Activated CD8-positive, alpha-beta memory T cell treated with anti-CD3 and anti-CD28 coated beads for 1 hour (primary cell): ENCODE measurements around the gene RNF148.

Experiments used
- DNase-seq, 2 donors: peaks; one replicate each; pipeline ENCODE4 v3.0.0-alpha.2; 2020; ENCODE audit warnings: low read depth in 1 of 2; ENCODE audit errors: extremely low read depth in 1 of 2

RNF148 gene, protein sequence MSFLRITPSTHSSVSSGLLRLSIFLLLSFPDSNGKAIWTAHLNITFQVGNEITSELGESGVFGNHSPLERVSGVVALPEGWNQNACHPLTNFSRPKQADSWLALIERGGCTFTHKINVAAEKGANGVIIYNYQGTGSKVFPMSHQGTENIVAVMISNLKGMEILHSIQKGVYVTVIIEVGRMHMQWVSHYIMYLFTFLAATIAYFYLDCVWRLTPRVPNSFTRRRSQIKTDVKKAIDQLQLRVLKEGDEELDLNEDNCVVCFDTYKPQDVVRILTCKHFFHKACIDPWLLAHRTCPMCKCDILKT

DNA sequence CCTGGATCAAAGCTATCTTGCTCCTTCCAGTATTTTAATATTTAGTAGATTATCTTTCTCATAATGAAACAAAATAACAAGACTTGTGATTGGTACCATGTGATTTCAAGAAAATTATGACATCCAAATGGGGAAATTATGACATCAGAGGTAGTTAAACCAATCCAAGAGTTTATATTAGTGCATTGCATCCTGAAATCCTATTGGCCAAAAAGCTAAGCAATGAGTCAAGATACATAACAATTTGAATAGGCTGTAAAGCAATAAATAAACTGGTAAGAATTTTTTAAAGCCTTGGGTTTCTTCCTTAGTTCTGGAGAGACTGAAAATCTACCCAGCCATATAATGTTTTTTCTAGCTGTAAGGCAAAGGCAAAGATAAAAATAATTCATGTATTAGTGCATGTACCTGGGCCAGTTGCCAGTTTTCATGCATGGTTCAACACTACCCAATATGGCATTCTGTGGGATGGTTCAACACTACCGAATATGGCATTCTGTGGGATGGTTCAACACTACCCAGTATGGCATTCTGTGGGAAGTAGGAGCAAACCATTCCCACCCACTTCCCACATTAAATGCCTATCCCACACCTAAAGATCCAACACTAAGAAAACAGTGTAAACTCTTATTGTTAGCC is at the start of gene RNF148:
Gene RNF148 (minus strand): TSS at position 51 of the 639 bp plus-strand sequence. CDS start 172 bp downstream, outside the sequence.
- no peak for DNase-seq

DNA sequence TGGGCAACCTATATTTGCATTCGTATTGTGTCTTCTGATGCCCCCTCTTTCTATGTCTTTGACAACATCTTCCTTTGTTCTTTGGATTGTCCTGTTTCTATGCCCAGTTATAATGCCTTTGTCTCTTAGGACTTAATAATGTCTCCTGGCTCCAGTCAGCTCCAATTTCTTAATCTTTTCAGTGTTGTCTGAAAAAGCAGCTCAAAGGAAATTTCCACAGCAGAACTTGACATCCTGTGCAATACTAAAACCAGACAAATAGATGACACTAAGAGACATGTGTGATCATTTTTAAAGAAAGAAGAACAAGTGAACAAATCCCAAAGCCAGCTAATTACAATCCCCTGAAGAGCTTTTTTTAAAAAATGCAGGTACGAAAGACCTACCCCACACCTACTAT is 47.7 kb upstream of the RNF148 start:
- DNase-seq, result no peak

DNA sequence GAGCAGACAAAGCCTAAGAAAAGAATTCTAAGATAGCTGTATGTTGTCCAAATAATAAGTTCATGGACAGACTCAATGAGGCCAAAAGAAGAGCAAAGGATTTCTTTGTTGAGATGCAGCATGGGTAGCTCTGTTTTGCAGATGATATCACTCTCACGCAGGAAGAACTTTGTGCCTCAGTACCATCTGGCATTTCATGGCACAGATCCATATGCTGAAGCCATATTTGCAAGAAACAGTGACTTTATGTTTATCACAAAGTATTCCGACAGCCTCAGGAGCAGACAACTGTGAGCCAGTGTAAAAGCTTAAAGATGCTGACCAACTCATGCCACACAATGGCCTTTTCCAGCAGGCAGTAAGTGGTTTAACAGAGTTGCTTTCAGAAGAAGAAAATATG is 45.5 kb upstream of the RNF148 start:
- no peak for DNase-seq

GRCh38 chr7:122746948-122747347 is 44.2 kb upstream of the RNF148 start:
- no peak for DNase-seq

GRCh38 chr7:122743211-122743610 is 40.5 kb upstream of the RNF148 start:
- no peak for DNase-seq

DNA sequence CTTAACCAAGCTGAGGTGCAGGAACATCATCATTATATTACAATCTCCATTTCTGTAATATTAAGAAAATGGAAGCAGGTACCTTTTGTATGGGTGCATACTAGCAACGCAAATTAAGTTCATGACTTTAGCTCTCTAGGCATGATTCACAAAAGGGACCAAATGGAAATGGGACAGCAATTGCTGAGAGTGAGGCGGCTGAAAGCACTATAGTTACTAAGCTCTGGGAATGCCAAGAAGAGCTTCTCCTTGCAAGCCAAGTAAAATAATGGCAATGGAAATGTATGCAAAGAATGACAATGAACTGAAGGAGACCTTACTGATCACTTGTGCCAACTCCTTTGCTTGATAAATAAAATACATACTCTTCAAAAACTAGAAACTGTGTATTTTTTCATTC is 36.2 kb upstream of the RNF148 start:
- no peak for DNase-seq

DNA sequence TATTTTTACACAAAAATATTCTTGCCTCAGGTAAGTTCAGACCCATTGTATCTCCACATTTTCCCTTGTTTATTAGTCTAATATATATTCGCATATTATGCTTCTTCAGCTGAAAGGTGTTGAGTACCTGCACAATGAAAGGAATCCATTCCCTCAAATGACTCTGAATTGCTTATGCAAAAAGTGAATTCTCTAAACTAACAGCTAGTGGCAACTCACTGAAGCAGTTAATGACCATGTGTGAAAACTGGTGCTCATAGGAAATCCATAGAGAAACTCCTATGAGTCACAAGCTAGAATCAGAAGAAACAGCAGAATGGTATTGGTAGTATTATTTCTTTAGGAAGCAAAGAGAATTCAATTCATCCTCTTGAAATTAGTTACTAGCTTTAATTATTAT is 33.5 kb upstream of the RNF148 start:
- no peak for DNase-seq

GRCh38 chr7:122727759-122728158 is 25.0 kb upstream of the RNF148 start:
- no peak for DNase-seq

DNA sequence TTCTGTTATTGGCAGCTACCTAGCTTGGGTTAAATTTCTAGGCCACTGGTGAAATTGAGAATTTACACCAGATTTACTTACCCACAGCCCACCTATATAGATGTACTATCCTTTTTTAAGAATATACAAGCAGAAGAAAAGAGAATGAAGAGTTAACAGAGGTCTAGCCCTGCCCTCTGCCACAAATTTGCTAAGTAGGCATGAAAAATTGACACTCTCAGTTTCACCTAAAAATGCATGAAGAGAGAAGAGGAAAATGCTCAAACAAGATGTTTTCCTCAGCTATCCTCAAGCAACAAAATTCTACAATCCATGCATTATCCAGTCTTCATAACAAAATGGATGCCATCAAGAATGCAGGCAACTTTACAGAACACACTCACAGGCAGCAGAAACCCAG is 24.6 kb upstream of the RNF148 start:
- no peak for DNase-seq

DNA sequence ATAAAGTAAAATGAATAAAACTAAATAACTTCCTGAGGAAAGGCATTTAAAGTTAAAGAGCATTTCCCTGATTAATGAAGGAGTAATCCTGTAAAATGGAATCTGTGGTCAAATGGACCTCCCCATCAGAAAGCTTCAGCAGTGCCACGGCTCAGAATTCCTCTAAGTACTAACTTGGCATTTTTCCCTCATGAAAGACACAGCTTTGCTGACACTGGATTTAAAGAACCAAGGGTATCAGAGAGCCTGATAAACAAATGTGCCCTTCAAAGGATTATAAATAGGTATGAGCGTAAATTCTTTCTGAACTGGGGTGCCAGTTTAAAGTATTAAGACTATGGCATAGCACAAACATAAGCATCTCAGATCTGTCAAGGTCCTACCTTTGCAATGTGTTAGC is 24.2 kb upstream of the RNF148 start:
- no peak for DNase-seq

DNA sequence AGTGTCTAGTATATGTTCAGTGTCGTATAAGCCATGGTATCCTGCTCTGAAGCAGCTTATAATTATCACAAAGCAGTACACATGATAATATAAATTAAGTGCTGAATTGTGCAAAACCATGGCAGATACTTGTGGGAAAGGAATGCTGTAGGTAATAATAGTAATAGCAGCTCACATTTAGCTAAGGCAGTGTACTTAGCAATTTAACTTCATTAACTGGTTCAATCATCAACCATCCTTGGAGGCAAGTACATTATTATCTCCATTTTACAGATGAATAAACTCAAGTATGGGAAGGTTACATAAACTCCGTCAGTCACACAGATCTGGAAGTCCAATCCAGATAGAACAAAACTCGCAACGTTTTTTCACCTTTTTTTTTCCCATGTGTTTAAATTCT is 21.6 kb upstream of the RNF148 start:
- DNase-seq, result no peak

GRCh38 chr7:122719010-122719578 is 16.4 kb upstream of the RNF148 start:
- DNase-seq, result no peak

- no peak for DNase-seq
Measured at GRCh38 chr7:122717356-122718089, 14.8 kb upstream of the RNF148 start.

DNA sequence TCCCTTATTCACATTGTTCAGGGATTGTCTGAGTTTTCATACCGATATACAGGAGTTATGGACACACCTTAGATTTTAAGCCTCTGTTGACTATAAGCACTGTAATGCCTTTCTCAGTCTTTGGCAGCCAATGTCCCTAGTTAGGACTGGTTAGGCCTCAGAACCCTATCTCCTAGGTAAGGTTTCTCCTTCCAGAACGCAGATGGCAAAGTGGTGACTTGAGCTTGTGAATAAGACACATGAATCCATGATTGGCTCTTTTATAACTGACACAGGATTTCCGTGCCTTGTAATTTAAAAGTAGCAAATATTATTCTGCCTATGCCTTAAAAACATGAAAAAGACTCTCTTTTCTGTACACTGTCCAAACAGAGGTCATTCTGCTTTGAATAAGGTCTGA is 12.5 kb upstream of the RNF148 start:
- no peak for DNase-seq

DNA sequence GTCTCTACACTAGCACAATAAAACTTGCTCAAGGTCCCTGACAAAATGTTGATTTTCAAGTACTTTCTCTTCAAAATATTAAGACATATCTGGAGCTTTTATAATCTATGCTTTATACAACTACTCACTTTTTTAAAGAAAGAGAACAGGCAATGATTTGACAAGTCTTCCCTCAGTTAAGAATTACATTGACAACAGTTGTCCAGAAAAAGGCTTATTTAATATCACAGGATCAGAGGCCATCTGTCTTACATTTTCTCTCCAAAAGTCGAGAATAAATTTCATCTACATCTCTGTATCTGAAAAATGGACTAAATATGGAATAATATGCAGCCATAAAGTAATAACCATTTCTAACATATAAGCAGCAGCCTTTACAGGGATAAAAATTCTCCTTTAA is 8.2 kb upstream of the RNF148 start:
- DNase-seq, result no peak

GRCh38 chr7:122709930-122710646 is 7.4 kb upstream of the RNF148 start:
- DNase-seq, result no peak

GRCh38 chr7:122706836-122707235 is 4.1 kb upstream of the RNF148 start:
- no peak for DNase-seq

DNA sequence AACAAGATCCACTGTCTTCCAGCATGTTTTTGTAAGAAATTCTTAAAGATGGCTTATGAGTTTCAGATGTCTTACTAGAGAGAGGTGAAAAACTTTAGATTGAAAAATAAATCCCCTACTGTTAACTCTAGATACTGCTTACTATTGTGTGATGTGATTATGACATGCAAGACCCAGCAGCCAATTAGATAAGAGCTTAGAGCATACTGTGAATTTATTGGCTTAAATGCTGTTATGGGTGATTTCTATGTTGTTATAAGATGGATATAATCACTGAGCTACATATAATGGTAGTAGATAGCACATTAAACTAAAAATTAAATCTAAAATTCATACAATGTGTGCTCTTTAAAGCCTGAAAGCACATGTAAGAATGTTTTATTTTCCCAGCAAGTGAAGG is 3.7 kb downstream of the RNF148 start, which contains the start of gene RNF133:
Gene RNF133 (minus strand): TSS at position 101 of the 400 bp plus-strand sequence. CDS start 199 bp downstream, outside the sequence.
- DNase-seq, result no peak

DNA sequence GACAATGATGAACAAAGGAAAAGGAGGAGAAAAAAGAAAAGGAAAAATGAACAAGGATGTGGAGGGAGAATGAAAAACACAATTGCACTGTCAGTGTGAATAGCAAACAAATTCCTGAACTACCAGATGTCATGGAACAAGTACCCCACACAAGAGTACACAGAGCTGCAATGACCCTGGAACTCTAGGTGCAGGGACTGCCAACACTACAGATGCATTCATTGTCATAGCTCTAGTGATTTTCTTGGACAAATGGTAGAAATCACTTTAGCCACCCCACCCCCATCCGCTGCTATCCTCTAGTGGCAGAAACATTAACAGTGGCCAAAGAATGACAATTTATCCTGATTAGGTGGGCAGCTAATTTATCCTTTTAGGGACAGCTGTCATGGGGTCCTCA is 6.9 kb downstream of the RNF148 start:
- DNase-seq, result no peak

DNA sequence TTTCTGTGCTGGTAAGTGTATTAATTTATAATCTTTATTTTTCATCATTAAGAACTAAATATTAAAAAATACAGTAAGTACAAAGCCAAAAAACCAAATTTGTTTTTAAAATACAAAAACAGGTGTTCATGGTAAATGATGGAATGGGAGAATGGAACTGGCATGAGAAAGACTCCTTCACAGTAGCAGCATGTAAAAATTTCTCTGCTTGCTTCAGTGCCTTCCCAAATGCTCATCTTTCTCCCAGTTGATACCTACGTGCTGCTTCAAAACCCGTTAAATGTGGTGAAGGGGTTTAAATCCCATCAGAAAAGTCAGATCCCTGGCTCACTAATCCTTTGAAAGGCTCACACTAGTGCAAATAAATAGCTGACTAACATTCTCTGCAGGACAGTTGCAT is 8.0 kb downstream of the RNF148 start:
- no peak for DNase-seq

GRCh38 chr7:122692769-122693309 is 9.9 kb downstream of the RNF148 start:
- no peak for DNase-seq
